Activated CD8-positive, alpha-beta T cell treated with anti-CD3 and anti-CD28 coated beads for 36 hours (primary cell): Measurements from ENCODE around the gene CYTH1. TPM values are rescaled to one million over a fixed set of nuclear protein-coding genes. Genes with fewer than 3 reads are reported as not detected.

Experiments used
- ATAC-seq: fragments of 200-7000 bp; cut with Tn5 transposase; one replicate; pipeline ENCODE4 v1.10.0; 2021; ENCODE audit warnings: mild to moderate bottlenecking, moderate library complexity
- CTCF ChIA-PET: fragments of 350-600 bp; sonication (Branson Sonifier 250); formaldehyde crosslinking; loops from one replicate; lab custom pipeline; 2021; ENCODE audit warnings: antibody characterized with exemption; lab: Charles Lee
- POLR2A ChIA-PET: fragments of 350-600 bp; sonication (Branson Sonifier 250); formaldehyde crosslinking; loops from one replicate; lab custom pipeline; 2021; ENCODE audit warnings: antibody characterized with exemption; lab: Charles Lee
- DNase-seq: peaks from one replicate; pipeline ENCODE4 v3.0.0-alpha.2; 2020
- H3K27ac Mint-ChIP-seq: one replicate; pipeline ENCODE4 v1.8.0; 2021; ENCODE audit warnings: mild to moderate bottlenecking, mixed read lengths
- H3K27me3 Mint-ChIP-seq: one replicate; pipeline ENCODE4 v1.8.0; 2021; ENCODE audit warnings: mixed read lengths
- H3K36me3 Mint-ChIP-seq: one replicate; pipeline ENCODE4 v1.8.0; 2021; ENCODE audit warnings: low read depth, mixed read lengths
- H3K4me1 Mint-ChIP-seq: one replicate; pipeline ENCODE4 v1.8.0; 2021; ENCODE audit warnings: low read depth, mixed read lengths
- H3K4me3 Mint-ChIP-seq: one replicate; pipeline ENCODE4 v1.8.0; 2021; ENCODE audit warnings: mild to moderate bottlenecking, moderate library complexity, mixed read lengths
- H3K9me3 Mint-ChIP-seq: one replicate; pipeline ENCODE4 v1.8.0; 2021; ENCODE audit warnings: mixed read lengths
- CTCF ChIP-seq: fragments of 200-600 bp; IDR thresholded peaks from one replicate; pipeline ENCODE4 v1.8.0; 2022; ENCODE audit warnings: antibody characterized with exemption, mild to moderate bottlenecking
- intact Hi-C: fragments of 100-400 bp; cut with micrococcal nuclease; formaldehyde crosslinking; loops from one replicate; pipeline ENCODE4 v1.10.0; 2022
- total RNA-seq, 2 experiments: library from RNA; stranded (reverse); gene quantifications; one replicate each; pipeline ENCODE4 v1.2.3, GENCODE V29; 2021

Gene CYTH1
- total RNA-seq, 2 experiments from 2014 or later, result 95.1 to 96.0 TPM

GRCh38 chr17:78724544-78724943 is 57.5 kb downstream of the CYTH1 start:
- H3K4me3 Mint-ChIP-seq, result no peak overlapping the region
- H3K27me3 Mint-ChIP-seq, result no peaks in the 10 kb centered on the region
- peaks cover 18% of the 10 kb centered on the region for H3K36me3 Mint-ChIP-seq
- no peak for TF ChIP-seq CTCF
- no peak for ATAC-seq
- peaks cover 92% of the 10 kb centered on the region for H3K4me1 Mint-ChIP-seq
- intact Hi-C loops, result no loop called here
- ChIA-PET POLR2A (interaction anchor here (0.6 to 3.3 kb wide), 7 partner anchors 10 to 116 kb away, joined by 3 to 21 read pairs (median 6); partner anchors contain the start of gene USP36), CTCF (interaction anchor here (1.2 to 4.7 kb wide), 6 partner anchors 9 to 75 kb away, joined by 3 to 24 read pairs (median 4); no protein-coding TSS in a partner anchor)
- H3K9me3 Mint-ChIP-seq, result no peaks in the 10 kb centered on the region
- peak overlapping the region; percentile 92 for H3K27ac Mint-ChIP-seq
- DNase-seq, result no peak

- H3K4me1 Mint-ChIP-seq, result peaks cover 92% of the 10 kb centered on the region
- ATAC-seq (no peak), DNase-seq (no peak)
- peaks cover 18% of the 10 kb centered on the region for H3K36me3 Mint-ChIP-seq
- no peaks in the 10 kb centered on the region for H3K9me3 Mint-ChIP-seq
- ChIA-PET POLR2A (interaction anchor here (1.4 to 2.5 kb wide), 3 partner anchors 12 to 116 kb away, joined by 3 to 13 read pairs (median 4); partner anchors contain the start of gene USP36), CTCF (interaction anchor here (1.3 to 4.7 kb wide), 3 partner anchors 9 to 15 kb away, joined by 3 to 24 read pairs (median 24); no protein-coding TSS in a partner anchor)
- intact Hi-C loops, result no loop called here
- TF ChIP-seq CTCF, result no peak
- H3K4me3 Mint-ChIP-seq, result no peak overlapping the region
- H3K27me3 Mint-ChIP-seq, result no peaks in the 10 kb centered on the region
- peak overlapping the region; percentile 92 for H3K27ac Mint-ChIP-seq
These were observed 58.1 kb downstream of the CYTH1 start for GRCh38 chr17:78723957-78724356.

GRCh38 chr17:78723001-78723796 is 58.9 kb downstream of the CYTH1 start:
- ChIA-PET POLR2A (interaction anchor here (0.6 to 2.5 kb wide), 4 partner anchors 13 to 52 kb away, joined by 4 to 13 read pairs (median 5); no protein-coding TSS in a partner anchor), CTCF (interaction anchor here (0.8 to 4.7 kb wide), 7 partner anchors 8 to 76 kb away, joined by 3 to 24 read pairs (median 9); no protein-coding TSS in a partner anchor)
- TF ChIP-seq CTCF, result no peak
- no peaks in the 10 kb centered on the region for H3K9me3 Mint-ChIP-seq
- no peak for DNase-seq
- ATAC-seq, result no peak
- H3K4me1 Mint-ChIP-seq, result peaks cover 95% of the 10 kb centered on the region
- intact Hi-C loops, result no loop called here
- H3K4me3 Mint-ChIP-seq, result no peak overlapping the region
- no peaks in the 10 kb centered on the region for H3K27me3 Mint-ChIP-seq
- peaks cover 18% of the 10 kb centered on the region for H3K36me3 Mint-ChIP-seq
- H3K27ac Mint-ChIP-seq, result peak overlapping the region; percentile 82

DNA sequence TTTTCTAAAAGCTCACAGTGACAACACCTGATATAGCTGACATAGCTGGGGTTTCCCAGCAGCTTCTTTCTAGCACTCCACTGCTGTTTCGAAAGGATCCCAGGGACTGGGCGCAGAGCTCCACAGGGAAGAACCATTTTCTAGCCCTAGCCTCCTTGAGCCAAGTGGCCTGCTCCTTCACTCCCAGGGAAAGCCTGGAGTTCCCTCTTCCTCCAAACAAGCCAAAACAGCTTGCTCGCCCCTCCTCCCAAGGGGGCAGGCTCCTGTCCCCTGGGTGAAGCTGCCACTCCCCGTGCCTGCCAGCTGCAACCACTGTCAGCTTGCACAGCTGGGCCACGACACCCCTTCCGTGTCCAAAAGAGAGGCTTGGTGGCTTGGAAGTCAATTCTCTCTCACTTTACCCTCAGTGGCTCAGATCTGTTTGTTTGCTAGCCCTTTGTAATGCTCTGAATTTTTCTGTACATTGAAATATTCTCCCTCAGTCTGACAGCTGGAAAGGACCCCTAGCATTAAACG is 59.8 kb downstream of the CYTH1 start:
- ChIA-PET POLR2A (interaction anchor here (1.9 to 2.5 kb wide), 3 partner anchors 12 to 26 kb away, joined by 5 to 13 read pairs (median 6); no protein-coding TSS in a partner anchor), CTCF (interaction anchor here (0.7 to 2.4 kb wide), 7 partner anchors 8 to 77 kb away, joined by 3 to 19 read pairs (median 4); no protein-coding TSS in a partner anchor)
- intact Hi-C loops, result no loop called here
- no peak for ATAC-seq
- peak; percentile 50 for DNase-seq
- Mint-ChIP-seq H3K9me3 (no peaks in the 10 kb centered on the region), H3K27ac (peak overlapping the region; percentile 82), H3K27me3 (no peaks in the 10 kb centered on the region), H3K4me3 (no peak overlapping the region), H3K4me1 (peaks cover 95% of the 10 kb centered on the region), H3K36me3 (peaks cover 16% of the 10 kb centered on the region)
- no peak for TF ChIP-seq CTCF
